ENCODE data around the gene SSTR3. TPM values are rescaled to one million over a fixed set of nuclear protein-coding genes. Genes with fewer than 3 reads are reported as not detected.

The SSTR3 gene
- total RNA-seq, 1 donor from 2014 or later, result not detected

DNA sequence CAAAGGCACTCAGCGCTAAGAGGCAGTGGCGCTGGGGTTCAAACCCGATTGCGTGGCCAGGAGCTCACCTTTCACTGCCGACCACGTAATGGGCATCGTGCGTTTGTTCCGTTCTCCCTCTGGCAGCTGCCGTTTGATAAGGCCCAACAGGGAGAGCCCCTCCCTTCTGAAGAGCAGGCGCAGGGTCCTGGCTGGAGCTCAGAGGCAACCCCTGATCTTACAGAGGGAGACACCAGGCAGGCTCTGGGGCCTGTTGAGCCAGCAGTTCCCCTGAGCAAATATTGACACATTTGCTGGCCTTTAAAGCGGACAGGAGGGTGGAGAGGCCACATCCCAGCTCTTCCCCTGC is 12.5 kb downstream of the SSTR3 start:
- no peaks in the 10 kb centered on the region for H3K27me3 ChIP-seq
- DNase-seq (ENCODE audit: extremely low spot score in 2 of 2), result no peak
- intact Hi-C loops (cut with DNase I), result loop anchor here (2.0 kb wide), 1 partner anchor 33 kb away; no protein-coding TSS in a partner anchor
- peak overlapping the region; percentile 73 to 75 for H3K4me3 ChIP-seq
- H3K9me3 ChIP-seq, result no peaks in the 10 kb centered on the region
- peaks cover 39% of the 10 kb centered on the region for H3K4me1 ChIP-seq
- H3K27ac ChIP-seq, result peak overlapping the region; percentile 98
- TF ChIP-seq, protein P1, sequence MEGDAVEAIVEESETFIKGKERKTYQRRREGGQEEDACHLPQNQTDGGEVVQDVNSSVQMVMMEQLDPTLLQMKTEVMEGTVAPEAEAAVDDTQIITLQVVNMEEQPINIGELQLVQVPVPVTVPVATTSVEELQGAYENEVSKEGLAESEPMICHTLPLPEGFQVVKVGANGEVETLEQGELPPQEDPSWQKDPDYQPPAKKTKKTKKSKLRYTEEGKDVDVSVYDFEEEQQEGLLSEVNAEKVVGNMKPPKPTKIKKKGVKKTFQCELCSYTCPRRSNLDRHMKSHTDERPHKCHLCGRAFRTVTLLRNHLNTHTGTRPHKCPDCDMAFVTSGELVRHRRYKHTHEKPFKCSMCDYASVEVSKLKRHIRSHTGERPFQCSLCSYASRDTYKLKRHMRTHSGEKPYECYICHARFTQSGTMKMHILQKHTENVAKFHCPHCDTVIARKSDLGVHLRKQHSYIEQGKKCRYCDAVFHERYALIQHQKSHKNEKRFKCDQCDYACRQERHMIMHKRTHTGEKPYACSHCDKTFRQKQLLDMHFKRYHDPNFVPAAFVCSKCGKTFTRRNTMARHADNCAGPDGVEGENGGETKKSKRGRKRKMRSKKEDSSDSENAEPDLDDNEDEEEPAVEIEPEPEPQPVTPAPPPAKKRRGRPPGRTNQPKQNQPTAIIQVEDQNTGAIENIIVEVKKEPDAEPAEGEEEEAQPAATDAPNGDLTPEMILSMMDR (IDR thresholded peaks at IDR 0.05), result no peak
- TF ChIP-seq POLR2AphosphoS5 (IDR thresholded peaks at IDR 0.05; ENCODE audit: insufficient read depth in 1 of 2, low read depth in 1 of 2), result no peak
- TF ChIP-seq POLR2A (IDR thresholded peaks at IDR 0.05), result no peak
- H3K36me3 ChIP-seq, result no peaks in the 10 kb centered on the region

DNA sequence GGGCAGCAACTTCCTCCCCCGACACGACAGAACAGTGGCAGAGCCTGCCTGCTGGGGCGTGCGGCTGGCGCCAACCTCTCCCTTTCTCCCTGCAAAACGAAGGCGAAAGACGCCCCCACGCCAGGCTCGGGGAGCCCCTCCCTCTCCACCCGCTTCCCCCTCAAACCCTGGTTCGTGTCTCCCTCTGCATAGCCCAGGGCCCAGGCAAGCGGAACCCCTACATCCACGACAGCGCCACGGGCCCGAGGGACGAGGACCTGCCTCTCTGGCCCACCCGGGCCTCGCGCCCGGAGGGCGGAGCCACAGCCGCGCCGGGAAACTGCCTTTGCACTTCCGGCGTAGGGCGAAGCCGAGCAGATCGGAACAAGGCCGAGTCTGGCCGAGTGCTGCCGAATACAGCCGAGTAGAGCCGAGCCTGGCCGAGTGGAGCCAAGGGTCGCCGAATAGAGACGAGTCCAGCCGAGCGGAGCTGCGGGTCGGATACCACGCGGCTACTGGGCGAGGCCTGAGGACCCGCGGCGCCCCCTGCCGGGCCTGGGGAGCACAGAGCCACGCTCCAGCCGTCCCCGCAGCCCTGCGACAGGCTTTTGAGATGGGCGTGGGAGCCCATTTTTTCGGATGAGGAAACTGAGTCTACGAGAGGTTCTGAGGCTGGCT is 13.0 kb downstream of the SSTR3 start:
- Histone ChIP-seq H3K4me3 (peak overlapping the region; percentile 73 to 75), H3K27me3 (no peaks in the 10 kb centered on the region), H3K9me3 (no peaks in the 10 kb centered on the region), H3K27ac (peak overlapping the region; percentile 98), H3K4me1 (peaks cover 41% of the 10 kb centered on the region), H3K36me3 (no peaks in the 10 kb centered on the region)
- DNase-seq (ENCODE audit: extremely low spot score in 2 of 2), result peak in 1 of 2 donors; percentile 97
- intact Hi-C loops (cut with DNase I), result loop anchor here (2.0 kb wide), 1 partner anchor 32 kb away; no protein-coding TSS in a partner anchor
- TF ChIP-seq POLR2AphosphoS5 (IDR thresholded peaks at IDR 0.05; ENCODE audit: insufficient read depth in 1 of 2, low read depth in 1 of 2), result peak; percentile 95 to 100
- peak in 1 of 2 donors; percentile 98 for TF ChIP-seq POLR2A (IDR thresholded peaks at IDR 0.05)
- TF ChIP-seq, protein P1 (IDR thresholded peaks at IDR 0.05), result peak; percentile 82 to 94 (median 94)

- H3K36me3 ChIP-seq, result no peaks in the 10 kb centered on the region
- intact Hi-C loops (cut with DNase I), result loop anchor here (2.0 kb wide), 1 partner anchor 32 kb away; no protein-coding TSS in a partner anchor
- peak overlapping the region; percentile 98 for H3K27ac ChIP-seq
- DNase-seq (ENCODE audit: extremely low spot score in 2 of 2), result no peak
- H3K4me1 ChIP-seq, result peaks cover 48% of the 10 kb centered on the region
- H3K27me3 ChIP-seq, result no peaks in the 10 kb centered on the region
- TF ChIP-seq POLR2AphosphoS5 (IDR thresholded peaks at IDR 0.05; ENCODE audit: insufficient read depth in 1 of 2, low read depth in 1 of 2), result peak in 1 of 2 donors; percentile 16
- no peak for TF ChIP-seq POLR2A (IDR thresholded peaks at IDR 0.05)
- TF ChIP-seq, protein P1 (IDR thresholded peaks at IDR 0.05), result peak in 2 of 3 experiments; percentile 46 to 73
- H3K4me3 ChIP-seq, result peak overlapping the region; percentile 73 to 75
- H3K9me3 ChIP-seq, result no peaks in the 10 kb centered on the region
Measured at GRCh38 chr22:37198258-37199102, 13.8 kb downstream of the SSTR3 start.

DNA sequence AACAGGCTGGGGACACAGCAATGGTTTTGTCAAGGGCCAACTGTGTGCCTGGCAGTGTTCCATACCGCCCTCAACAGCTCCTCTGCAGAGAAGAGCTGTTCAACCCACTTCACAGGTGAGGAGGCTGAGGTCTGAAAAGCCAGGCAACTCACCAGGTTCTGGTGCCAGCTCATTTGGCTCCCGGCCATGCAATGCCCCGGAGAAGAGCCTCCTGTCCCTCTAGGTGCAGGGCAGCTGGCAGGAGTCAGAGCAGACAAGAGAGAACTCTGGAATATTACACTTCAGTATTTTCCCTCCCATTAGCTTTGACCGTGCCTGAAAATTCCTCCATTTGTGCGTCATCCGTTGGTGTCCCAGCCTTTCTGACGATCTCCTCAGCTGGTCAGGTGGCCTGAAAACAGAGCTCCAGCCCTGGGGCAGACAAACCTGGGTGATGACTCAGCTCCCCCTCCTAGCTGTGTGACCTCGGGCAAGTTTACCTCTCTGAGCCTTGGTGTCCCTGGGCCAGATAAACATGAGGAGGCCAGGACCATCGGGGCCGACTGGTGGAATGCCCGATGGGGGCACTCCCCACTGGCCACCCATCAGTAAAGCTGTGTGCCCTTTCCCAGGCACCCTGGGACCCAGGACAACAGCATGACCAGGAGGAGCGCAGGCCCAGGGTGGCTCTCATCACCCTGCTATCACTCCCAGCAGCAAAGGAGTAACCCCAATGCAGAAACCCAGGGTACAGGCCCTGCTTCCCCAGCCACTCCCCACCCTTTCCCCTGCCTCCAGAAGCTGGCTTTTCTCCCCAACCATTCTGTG is 14.6 kb downstream of the SSTR3 start:
- no peaks in the 10 kb centered on the region for H3K27me3 ChIP-seq
- TF ChIP-seq POLR2AphosphoS5 (IDR thresholded peaks at IDR 0.05; ENCODE audit: insufficient read depth in 1 of 2, low read depth in 1 of 2), result peak in 1 of 2 donors; percentile 50
- TF ChIP-seq, protein P1 (IDR thresholded peaks at IDR 0.05), result no peak
- no peaks in the 10 kb centered on the region for H3K9me3 ChIP-seq
- DNase-seq (ENCODE audit: extremely low spot score in 2 of 2), result no peak
- peak overlapping the region; percentile 98 for H3K27ac ChIP-seq
- peaks cover 53% of the 10 kb centered on the region for H3K4me1 ChIP-seq
- no peaks in the 10 kb centered on the region for H3K36me3 ChIP-seq
- H3K4me3 ChIP-seq, result peak overlapping the region; percentile 73 to 75
- intact Hi-C loops (cut with DNase I), result loop anchor here (2.0 kb wide), 1 partner anchor 31 kb away; no protein-coding TSS in a partner anchor
